Spleen (tissue), 7 donors: Measurements from ENCODE around the gene CNIH3.

Experiments
- POLR2A ChIP-seq, 3 donors: fragments of 450-650 bp; IDR thresholded peaks; one replicate each; pipeline ENCODE4 v1.5.1; 2017; ENCODE audit warnings: antibody characterized with exemption in 3 of 3, mild to moderate bottlenecking in 1 of 3
- POLR2AphosphoS5 ChIP-seq, 3 donors: sonication (generic); formaldehyde crosslinking; IDR thresholded peaks; one replicate each; pipeline ENCODE4 v1.5.1; 2017; ENCODE audit warnings: antibody characterized with exemption in 3 of 3
- TF ChIP-seq, protein P1 (sequence below), 11 experiments: fragments of 200-600 bp in 7 of 11; fragments of 450-650 bp in 4 of 11; sonication (generic) in 4 of 11; IDR thresholded peaks in 8 of 11; conservative IDR thresholded peaks in 3 of 11; 1 replicate in 7 of 11; 2 replicates in 4 of 11; pipeline versions ENCODE4 v1.4.0 to v1.8.0; 2016 to 2021; ENCODE audit warnings: antibody characterized with exemption in 11 of 11, inconsistent platforms in 4 of 11, mild to moderate bottlenecking in 1 of 11
- donor health status: DM: no; HTN: no; CAD: no; lungs with moderate emphysema.
- donor health status: DM: no; HTN: no; CAD: no.
- donor health status: DM: no; HTN: no; CAD: no.

DNA sequence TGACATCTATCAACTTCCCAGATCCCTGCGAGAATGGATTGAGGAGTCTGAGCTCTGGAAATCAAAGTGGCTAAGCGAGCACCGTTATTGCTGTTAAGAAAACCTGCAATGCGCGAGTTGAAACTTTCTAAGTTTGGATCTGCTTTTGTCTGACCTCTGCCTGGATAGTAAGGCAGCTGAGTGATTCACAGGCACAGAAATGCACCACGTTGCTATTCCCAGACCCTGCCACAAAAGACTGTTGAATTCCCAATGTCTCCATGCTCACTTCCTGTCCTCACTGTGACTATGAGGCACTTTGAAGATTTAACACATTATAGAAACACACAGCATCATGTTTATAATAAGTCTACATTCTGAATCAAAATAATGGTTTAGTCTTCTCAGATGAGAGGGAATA is 27.1 kb upstream of the CNIH3 start:
- TF ChIP-seq, protein P1, sequence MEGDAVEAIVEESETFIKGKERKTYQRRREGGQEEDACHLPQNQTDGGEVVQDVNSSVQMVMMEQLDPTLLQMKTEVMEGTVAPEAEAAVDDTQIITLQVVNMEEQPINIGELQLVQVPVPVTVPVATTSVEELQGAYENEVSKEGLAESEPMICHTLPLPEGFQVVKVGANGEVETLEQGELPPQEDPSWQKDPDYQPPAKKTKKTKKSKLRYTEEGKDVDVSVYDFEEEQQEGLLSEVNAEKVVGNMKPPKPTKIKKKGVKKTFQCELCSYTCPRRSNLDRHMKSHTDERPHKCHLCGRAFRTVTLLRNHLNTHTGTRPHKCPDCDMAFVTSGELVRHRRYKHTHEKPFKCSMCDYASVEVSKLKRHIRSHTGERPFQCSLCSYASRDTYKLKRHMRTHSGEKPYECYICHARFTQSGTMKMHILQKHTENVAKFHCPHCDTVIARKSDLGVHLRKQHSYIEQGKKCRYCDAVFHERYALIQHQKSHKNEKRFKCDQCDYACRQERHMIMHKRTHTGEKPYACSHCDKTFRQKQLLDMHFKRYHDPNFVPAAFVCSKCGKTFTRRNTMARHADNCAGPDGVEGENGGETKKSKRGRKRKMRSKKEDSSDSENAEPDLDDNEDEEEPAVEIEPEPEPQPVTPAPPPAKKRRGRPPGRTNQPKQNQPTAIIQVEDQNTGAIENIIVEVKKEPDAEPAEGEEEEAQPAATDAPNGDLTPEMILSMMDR (IDR thresholded peaks at IDR 0.05 in 8 of 11, conservative IDR thresholded peaks at IDR 0.05 in 3 of 11), result no peak
- TF ChIP-seq POLR2A (IDR thresholded peaks at IDR 0.05), result no peak
- no peak for TF ChIP-seq POLR2AphosphoS5 (IDR thresholded peaks at IDR 0.05)
